KOPT-K1 (cell line): Measurements from ENCODE around the gene MICAL2.

Experiments
- H3K27ac ChIP-seq: fragments of 200-600 bp; sonication (generic); 2 replicates; pipeline ENCODE4 v1.5.1; 2016; ENCODE audit warnings: antibody characterized with exemption, mild to moderate bottlenecking, low read depth, low read length; ENCODE audit not compliant: poor library complexity, severe bottlenecking
- H3K36me3 ChIP-seq: fragments of 200-600 bp; sonication (generic); 2 replicates; pipeline ENCODE4 v1.5.1; 2017; ENCODE audit warnings: antibody characterized with exemption, mild to moderate bottlenecking, low read length, moderate library complexity; ENCODE audit not compliant: insufficient read depth
- H3K9me3 ChIP-seq: fragments of 200-600 bp; sonication (generic); 2 replicates; pipeline ENCODE4 v1.5.1; 2017; ENCODE audit warnings: antibody characterized with exemption, low read length, mild to moderate bottlenecking; ENCODE audit not compliant: insufficient read depth, poor library complexity, severe bottlenecking

MICAL2 gene

DNA sequence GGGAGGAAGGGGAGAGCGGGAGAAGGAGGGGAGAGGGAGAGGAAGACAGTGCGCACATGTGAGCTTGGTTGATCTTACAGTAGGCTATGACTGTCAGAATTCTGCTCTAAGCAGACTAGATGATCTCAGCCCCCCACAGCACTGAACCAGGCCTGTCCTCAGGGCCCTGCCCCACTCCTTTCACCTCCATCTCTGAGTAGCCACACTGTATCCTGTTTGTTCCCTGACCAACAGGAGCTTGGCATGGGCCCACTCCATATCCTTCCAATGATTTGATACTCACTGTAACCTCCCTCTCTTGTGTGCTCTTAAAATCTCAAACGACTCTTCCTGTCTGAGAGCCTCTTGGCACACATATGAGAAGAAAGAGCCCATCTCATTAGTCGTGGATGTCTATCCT, 180.9 kb downstream of the MICAL2 start:
- Histone ChIP-seq H3K27ac (no peak overlapping the region), H3K9me3 (no peaks in the 10 kb centered on the region), H3K36me3 (no peaks in the 10 kb centered on the region)

DNA sequence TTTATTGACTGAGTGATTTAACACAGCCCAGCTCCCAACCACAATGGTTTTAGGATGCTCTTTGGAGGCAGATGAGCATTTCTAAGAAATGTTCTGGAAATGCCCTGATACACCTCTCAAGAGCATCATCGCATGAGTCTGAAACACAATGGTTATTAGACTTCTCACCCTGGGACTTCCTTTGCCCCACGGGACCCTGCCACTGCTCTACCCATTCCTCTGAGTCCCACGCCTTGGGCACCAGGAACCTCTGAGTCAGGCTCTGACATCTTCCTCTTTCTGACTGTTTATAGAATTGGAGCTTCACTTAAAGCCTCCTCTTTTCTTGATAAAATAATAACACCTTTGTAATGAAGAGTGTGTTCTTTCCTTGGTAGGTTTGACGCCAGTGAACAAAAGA, 181.4 kb downstream of the MICAL2 start:
- Histone ChIP-seq H3K36me3 (no peaks in the 10 kb centered on the region), H3K27ac (no peak overlapping the region), H3K9me3 (no peaks in the 10 kb centered on the region)

DNA sequence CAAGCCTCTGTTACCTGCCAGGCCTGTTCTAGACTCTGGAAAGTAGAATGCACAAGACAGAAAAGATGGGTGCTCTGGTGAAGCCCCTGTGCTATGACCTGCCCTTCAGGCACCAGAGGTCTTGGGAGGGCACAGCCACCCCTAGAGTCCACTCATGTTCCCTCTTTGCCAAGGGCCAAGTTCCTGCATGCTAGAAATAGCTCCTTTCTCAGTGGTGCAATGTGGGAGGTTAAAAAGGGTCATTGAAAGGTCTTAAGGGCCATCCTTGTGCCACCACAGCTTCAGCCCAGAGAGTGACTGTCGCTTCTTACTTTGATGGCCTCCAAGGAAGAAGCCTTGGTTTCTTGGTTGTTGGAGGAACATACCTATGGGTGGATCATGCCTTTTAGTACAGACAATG, 182.4 kb downstream of the MICAL2 start:
- H3K9me3 ChIP-seq: no peaks in the 10 kb centered on the region
- no peaks in the 10 kb centered on the region for H3K36me3 ChIP-seq
- H3K27ac ChIP-seq: no peak overlapping the region

DNA sequence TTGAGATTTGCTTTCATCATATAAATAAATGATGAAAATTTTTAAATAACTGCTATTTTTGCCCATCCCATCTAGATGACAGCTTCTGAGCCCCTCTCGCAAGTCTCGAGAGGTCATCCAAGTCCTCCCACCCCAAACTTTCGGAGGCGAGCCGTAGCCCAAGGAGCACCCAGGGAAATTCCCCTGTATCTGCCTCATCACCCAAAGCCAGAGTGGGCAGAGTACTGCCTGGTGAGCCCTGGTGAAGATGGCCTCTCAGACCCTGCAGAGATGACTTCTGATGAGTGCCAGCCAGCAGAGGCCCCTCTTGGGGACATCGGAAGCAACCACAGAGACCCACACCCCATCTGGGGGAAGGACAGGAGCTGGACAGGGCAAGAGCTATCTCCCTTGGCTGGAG, 183.1 kb downstream of the MICAL2 start:
- Histone ChIP-seq H3K36me3 (no peaks in the 10 kb centered on the region), H3K27ac (no peak overlapping the region)

DNA sequence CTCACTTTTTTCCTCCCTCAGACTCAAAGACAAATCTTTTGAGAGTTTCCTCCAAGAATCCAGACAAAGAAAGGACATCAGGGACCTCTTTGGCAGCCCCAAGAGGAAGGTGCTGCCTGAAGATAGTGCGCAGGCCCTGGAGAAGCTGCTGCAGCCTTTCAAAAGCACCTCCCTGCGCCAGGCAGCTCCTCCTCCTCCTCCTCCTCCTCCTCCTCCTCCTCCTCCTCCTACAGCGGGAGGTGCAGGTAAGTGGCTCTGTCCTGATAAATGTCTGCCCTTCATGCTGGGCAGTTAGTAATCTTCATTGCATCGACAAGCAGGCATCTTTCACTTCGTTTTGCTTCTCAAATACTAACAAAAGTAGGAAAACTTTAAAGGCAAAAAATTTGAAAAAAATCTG, 184.2 kb downstream of the MICAL2 start:
- no peaks in the 10 kb centered on the region for H3K36me3 ChIP-seq
- H3K9me3 ChIP-seq: peaks cover 9% of the 10 kb centered on the region
- no peak overlapping the region for H3K27ac ChIP-seq

More for the DNA sequence above, 183.1 kb downstream of the MICAL2 start:
- H3K9me3 ChIP-seq: peaks cover 2% of the 10 kb centered on the region

DNA sequence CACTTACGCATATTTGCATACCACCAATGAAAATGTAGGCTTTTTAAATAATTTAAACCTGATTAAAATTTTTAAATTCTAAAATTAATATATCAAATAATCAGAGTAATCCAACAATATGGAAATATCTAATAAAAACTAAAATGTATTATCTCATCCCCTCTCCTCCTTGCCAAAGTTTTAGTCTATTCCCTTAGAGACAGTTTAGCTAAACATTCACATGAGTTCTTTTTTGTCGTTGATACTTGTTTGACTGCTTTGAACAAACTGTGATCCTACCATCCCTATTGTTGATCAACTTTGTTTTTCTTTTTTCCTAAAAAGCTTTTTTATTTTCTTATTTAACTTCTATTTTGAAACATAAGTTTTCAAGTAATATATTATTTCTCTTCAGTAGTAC, 185.6 kb downstream of the MICAL2 start:
- H3K36me3 ChIP-seq: no peaks in the 10 kb centered on the region
- peaks cover 9% of the 10 kb centered on the region for H3K9me3 ChIP-seq
- H3K27ac ChIP-seq: no peak overlapping the region

DNA sequence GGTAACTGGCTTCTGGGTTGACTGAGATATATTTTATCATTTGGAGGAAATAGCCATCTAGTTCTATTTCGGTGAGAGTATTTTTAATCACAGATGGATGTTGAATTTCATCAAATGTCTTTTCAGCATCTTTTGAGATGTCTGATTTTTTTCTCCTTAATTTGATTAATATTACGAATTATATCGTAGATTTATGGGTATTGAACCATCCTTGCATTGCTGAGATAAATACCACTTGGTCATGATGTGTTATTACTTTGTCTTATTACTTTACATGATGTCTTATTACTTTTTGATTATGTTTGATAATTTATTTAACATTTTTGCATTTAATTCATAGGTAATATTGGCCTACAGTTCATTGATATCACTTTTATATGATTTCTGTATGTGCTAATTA, 188.2 kb downstream of the MICAL2 start:
- Histone ChIP-seq H3K27ac (no peak overlapping the region), H3K9me3 (peaks cover 9% of the 10 kb centered on the region), H3K36me3 (no peaks in the 10 kb centered on the region)

DNA sequence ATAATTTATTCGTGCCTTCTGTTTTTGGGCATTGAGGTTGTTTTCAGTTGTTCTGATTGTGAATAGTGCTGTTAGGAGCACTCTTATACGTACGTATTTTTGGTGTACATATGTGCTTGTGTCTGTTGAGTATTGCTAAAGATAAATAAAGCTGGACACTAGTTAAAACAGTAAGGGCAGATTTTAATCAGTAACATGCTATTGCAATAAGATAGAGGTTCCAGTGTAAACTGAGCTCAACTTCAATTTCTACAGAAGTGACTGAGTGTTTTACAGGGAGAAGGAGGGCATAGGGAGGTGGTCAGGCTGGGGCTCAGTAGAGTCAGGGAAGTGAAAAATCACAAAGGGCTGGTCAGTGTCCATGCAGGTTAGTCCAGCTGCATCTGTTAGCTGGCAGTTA, 191.0 kb downstream of the MICAL2 start:
- peaks cover 9% of the 10 kb centered on the region for H3K9me3 ChIP-seq
- H3K36me3 ChIP-seq: no peaks in the 10 kb centered on the region
- no peak overlapping the region for H3K27ac ChIP-seq

DNA sequence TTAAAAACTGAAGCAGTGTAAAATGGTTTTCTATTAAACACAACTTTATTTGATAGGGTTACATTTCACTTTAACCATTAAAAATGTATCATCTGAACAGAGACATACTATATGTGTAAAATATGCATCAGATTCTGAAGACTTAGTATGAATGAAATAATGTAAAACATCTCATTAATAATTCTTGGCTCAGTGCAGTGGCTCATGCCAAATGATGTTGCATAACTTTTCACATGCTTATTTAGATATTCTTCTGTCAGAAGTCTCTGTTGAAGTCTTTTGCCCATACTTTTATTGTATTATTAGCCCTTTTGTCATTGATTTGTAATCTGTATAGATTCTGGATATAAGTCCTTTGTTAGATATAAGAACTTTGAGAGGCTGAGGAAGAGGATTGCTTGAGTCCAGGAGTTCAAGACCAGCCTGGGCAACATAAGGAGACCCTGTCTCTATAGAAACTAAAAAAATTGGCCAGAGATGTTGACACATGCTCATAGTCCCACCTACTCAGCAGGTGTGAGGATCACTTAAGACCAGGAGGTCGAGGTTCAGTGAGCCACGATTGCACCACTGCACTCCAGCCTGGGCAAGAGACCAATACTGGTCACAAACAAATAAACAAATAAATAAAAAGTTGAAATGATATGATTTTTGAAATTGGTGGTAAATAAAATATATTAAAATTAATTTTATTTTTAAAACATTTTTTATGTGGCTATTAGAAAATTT, 193.2 kb downstream of the MICAL2 start:
- peaks cover 6% of the 10 kb centered on the region for H3K9me3 ChIP-seq

DNA sequence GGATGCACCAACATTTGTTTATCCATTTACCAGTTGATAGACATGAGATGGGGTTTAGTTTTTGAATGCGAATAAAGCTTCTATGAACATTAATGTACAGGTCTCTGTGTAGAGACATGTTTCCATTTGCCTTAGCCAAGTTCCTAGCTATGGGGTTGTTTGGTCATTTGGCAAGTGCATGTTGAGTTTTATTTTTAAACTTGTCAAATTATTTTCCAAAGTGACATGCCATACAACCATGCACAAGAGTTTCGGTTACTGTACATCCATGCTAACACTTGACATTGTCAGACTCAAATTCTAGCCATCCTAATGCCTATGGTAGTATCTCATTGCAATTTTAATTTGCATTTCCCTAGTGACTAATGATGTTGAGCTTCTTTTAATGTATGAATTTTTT, 196.4 kb downstream of the MICAL2 start:
- H3K9me3 ChIP-seq: no peaks in the 10 kb centered on the region
- no peak overlapping the region for H3K27ac ChIP-seq
- no peaks in the 10 kb centered on the region for H3K36me3 ChIP-seq

More for the DNA sequence above, 193.2 kb downstream of the MICAL2 start:
- no peak overlapping the region for H3K27ac ChIP-seq
- no peaks in the 10 kb centered on the region for H3K36me3 ChIP-seq

DNA sequence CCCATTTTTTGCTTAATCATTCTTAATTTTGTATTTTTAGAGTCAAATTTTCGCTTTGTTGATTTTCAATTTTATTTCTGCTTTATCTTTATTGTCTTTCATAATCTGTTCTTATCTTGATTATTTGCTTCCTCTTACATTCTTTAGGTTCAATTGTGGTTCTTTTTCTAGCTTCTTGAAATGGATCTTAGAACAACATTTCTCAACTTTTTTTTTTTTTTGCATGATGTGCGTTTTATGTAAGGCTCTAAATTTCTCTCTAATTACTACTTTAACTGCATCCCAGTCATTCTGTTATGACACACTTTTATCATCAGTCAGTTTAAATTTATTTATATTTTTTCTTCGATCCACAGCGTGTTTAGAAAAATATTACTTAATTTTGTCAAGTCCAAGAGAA, 201.7 kb downstream of the MICAL2 start:
- peaks cover 20% of the 10 kb centered on the region for H3K9me3 ChIP-seq
- no peaks in the 10 kb centered on the region for H3K36me3 ChIP-seq
- H3K27ac ChIP-seq: no peak overlapping the region
